ENCODE results near the gene RPS6KA5.

DNA sequence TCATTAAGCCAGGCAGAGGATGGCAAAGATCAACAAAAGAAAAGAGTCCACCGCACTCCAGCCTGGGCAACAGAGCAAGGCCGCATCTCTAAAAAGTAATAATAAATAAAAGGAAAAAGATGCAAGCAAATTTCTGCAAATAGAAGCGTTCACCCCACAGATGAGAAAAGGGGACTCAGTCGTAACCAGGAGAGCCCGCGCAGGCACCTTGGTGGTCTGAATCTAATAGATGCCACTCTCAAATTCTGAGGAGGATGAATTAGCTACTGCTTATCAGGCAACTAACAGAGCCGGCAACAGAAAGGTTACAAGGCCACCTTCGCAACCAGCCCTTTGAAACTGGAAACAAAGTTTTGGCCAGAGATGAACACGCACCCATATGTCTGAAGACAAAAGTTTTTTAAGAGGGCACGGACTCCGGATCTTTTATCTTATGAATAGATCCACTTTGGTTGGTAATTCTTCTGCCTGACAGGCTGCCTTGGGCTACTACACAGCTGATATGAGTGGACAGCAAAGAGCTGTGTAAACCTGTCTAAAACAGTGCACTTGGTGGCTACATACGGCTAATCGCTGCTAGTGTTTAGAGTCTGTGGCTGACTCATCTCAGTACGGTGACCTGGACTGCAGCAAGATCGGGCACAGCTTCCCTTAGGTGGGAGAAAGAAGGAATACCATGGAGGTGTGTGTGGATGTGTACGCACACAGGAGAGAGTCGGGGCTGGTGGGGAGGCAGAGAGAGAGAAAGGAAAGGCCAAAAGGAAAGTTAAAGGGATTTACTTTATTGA is 211.3 kb downstream of the RPS6KA5 start:
- TF ChIP-seq EZH2 (IDR thresholded peaks at IDR 0.05; ENCODE audit: low read length, missing control alignments): no peak
- TF ChIP-seq, protein P1, sequence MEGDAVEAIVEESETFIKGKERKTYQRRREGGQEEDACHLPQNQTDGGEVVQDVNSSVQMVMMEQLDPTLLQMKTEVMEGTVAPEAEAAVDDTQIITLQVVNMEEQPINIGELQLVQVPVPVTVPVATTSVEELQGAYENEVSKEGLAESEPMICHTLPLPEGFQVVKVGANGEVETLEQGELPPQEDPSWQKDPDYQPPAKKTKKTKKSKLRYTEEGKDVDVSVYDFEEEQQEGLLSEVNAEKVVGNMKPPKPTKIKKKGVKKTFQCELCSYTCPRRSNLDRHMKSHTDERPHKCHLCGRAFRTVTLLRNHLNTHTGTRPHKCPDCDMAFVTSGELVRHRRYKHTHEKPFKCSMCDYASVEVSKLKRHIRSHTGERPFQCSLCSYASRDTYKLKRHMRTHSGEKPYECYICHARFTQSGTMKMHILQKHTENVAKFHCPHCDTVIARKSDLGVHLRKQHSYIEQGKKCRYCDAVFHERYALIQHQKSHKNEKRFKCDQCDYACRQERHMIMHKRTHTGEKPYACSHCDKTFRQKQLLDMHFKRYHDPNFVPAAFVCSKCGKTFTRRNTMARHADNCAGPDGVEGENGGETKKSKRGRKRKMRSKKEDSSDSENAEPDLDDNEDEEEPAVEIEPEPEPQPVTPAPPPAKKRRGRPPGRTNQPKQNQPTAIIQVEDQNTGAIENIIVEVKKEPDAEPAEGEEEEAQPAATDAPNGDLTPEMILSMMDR (conservative IDR thresholded peaks at IDR 0.05 in 1 of 2, IDR thresholded peaks at IDR 0.05 in 1 of 2; ENCODE audit: low read depth in 1 of 2, low read length in 2 of 2): no peak
